ENCODE data around the gene MXRA7. TPM values are rescaled to one million over a fixed set of nuclear protein-coding genes. Genes with fewer than 3 reads are reported as not detected.
"Not testable (repeated sequence)": the region's sequence is repeated elsewhere in the genome, so short reads cannot be mapped to it uniquely, and the experiment has no call there.

The MXRA7 gene
- total RNA-seq, 4 donors from 2014 or later = 44.5 to 67.8 (median 56.9) TPM

DNA sequence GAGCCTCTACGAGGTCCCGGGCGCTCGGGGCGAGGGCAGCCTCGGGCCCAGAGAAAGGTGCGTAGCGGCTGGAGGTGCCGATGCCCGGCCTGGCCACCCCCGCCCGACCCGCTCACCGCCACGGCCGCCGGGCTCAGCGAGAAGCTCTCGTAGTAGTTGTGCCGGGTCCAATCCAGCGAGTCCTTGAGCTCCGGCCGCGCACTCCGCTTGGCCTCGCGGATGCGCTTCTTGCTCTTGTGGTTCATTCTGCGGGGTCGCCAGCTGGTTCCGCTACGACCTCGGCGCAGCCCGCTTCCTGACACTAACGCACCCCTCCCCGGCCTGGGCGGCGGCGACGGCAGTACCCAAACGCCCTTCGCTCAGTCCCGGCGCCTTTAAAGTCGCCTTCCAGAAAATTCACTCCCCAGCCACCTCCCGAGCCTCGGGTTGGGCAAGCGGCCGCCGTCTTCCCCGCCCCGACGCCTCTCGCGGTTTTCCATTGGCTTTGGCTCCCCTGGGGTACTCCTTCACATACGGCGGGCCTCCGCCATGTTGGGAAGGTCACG lies 15.5 kb upstream of the MXRA7 start, which contains the start of gene JMJD6:
JMJD6 (minus strand) TSS at position 376 of the 545 bp plus-strand sequence; CDS start at position 245, 131 bp downstream.
- peak within 1 kb of the TSS; percentile 97 for H3K27ac ChIP-seq
- H3K36me3 ChIP-seq = peaks cover 37% of the 10 kb centered on the region
- H3K27me3 ChIP-seq = no peaks in the 10 kb centered on the region
- H3K4me1 ChIP-seq = peaks cover 54% of the 10 kb centered on the region
- peak; percentile 73 for TF ChIP-seq POLR2A (IDR thresholded peaks at IDR 0.05)
- TF ChIP-seq POLR2AphosphoS5 (IDR thresholded peaks at IDR 0.05) = peak; percentile 4 to 80 (median 79)
- TF ChIP-seq EP300 (IDR thresholded peaks at IDR 0.05) = peak; percentile 22
- TF ChIP-seq CTCF (IDR thresholded peaks at IDR 0.05) = no peak
- H3K9me3 ChIP-seq = no peaks in the 10 kb centered on the region
- DNase-seq (ENCODE audit: low spot score in 2 of 2) = peak; percentile 97 to 98
- peak within 1 kb of the TSS; percentile 83 for H3K4me3 ChIP-seq
- WGBS = under 1% methylated on average over 33 of the region's 60 CpGs

GRCh38 chr17:76725580-76726230 lies 14.9 kb upstream of the MXRA7 start:
- Histone ChIP-seq H3K4me3 (peak overlapping the region; percentile 83), H3K36me3 (peaks cover 40% of the 10 kb centered on the region), H3K27ac (peak overlapping the region; percentile 97), H3K9me3 (no peaks in the 10 kb centered on the region), H3K4me1 (peaks cover 49% of the 10 kb centered on the region), H3K27me3 (no peaks in the 10 kb centered on the region)
- no peak for TF ChIP-seq POLR2AphosphoS5 (IDR thresholded peaks at IDR 0.05)
- TF ChIP-seq EP300 (IDR thresholded peaks at IDR 0.05) = no peak
- TF ChIP-seq POLR2A (IDR thresholded peaks at IDR 0.05) = no peak
- TF ChIP-seq CTCF (IDR thresholded peaks at IDR 0.05) = no peak
- peak; percentile 81 to 87 for DNase-seq (ENCODE audit: low spot score in 2 of 2)
- 3% methylated on average over 32 of the region's 38 CpGs for WGBS

DNA sequence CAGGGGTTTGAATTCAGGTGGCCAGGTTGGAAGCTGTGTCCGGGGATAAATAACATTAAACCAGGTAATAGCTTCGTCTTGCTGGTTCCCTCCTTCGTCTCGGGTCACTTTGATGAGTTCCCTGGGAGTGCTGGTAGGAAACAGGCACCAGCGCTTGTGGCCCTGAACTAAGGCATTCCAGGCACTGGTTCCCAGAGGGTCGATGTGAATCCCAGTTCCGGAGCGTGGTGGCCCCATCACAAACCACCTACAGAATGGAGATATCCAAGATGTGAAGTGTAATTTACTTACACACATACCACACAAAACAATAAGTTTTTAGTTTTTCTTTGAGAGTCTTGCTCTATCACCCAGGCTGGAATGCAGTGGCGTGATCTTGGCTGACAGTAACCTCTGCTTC lies 13.0 kb upstream of the MXRA7 start:
- DNase-seq (ENCODE audit: low spot score in 2 of 2) = no peak
- peaks cover 37% of the 10 kb centered on the region for H3K4me1 ChIP-seq
- H3K9me3 ChIP-seq = no peaks in the 10 kb centered on the region
- H3K27ac ChIP-seq = no peak overlapping the region
- H3K27me3 ChIP-seq = no peaks in the 10 kb centered on the region
- H3K36me3 ChIP-seq = peaks cover 55% of the 10 kb centered on the region
- TF ChIP-seq POLR2AphosphoS5 (IDR thresholded peaks at IDR 0.05) (no peak), CTCF (IDR thresholded peaks at IDR 0.05) (no peak), EP300 (IDR thresholded peaks at IDR 0.05) (no peak), POLR2A (IDR thresholded peaks at IDR 0.05) (no peak)
- 98% methylated on average over 9 of the region's 9 CpGs for WGBS
- no peak overlapping the region for H3K4me3 ChIP-seq

DNA sequence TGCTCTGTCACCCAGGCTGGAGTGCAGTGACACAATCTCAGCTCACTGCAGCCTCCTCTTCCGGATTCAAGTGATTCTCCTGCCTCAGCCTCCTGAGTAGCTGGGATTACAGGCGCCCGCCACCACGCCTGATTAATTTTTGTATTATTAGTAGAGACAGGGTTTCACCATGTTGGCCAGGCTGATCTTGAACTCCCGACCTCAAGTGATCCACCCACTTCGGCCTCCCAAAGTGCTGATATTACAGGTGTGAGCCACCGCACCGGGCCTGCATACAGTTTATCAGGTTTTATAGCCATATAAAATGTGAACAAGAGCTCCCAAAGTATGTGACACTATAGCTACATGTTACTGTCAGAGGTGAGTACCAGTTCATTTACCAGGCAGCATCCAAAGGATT lies 12.2 kb upstream of the MXRA7 start:
- not testable (repeated sequence) for H3K27me3 ChIP-seq, H3K9me3 ChIP-seq, H3K4me3 ChIP-seq, H3K27ac ChIP-seq
- H3K4me1 ChIP-seq = peaks cover 33% of the 10 kb centered on the region
- H3K36me3 ChIP-seq = peaks cover 63% of the 10 kb centered on the region
- WGBS = 99% methylated on average over 8 of the region's 8 CpGs
- DNase-seq (ENCODE audit: low spot score in 2 of 2) = peak in 1 of 2 donors; percentile 44

DNA sequence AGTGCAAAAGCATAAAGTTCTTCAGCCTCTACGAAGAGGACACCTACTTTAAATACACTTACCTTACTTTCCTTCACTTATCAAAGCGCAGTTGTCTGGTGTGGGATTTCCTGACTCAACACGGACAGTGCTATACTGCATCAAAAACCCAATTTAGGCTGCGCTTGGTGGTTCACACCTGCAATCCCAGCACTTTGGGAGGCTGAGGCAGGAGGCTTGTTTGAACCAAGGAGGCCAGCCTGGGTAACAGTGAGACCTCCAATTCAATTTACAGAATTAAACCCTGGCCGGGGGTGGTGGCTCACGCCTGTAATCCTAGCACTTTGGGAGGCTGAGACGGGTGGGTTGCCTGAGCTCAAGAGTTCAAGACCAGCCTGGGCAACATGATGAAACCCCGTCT lies 11.5 kb upstream of the MXRA7 start:
- Histone ChIP-seq H3K27me3 (no peaks in the 10 kb centered on the region), H3K4me3 (no peak overlapping the region), H3K27ac (no peak overlapping the region), H3K4me1 (peaks cover 29% of the 10 kb centered on the region), H3K36me3 (peaks cover 69% of the 10 kb centered on the region), H3K9me3 (no peaks in the 10 kb centered on the region)
- DNase-seq (ENCODE audit: low spot score in 2 of 2) = peak in 1 of 2 donors; percentile 53
- 97% methylated on average over 8 of the region's 8 CpGs for WGBS
- TF ChIP-seq CTCF (IDR thresholded peaks at IDR 0.05) (no peak), POLR2A (IDR thresholded peaks at IDR 0.05) (no peak), EP300 (IDR thresholded peaks at IDR 0.05) (no peak), POLR2AphosphoS5 (IDR thresholded peaks at IDR 0.05) (no peak)
